Cardiac septum (tissue), 1 donor: ENCODE measurements around the gene MCTS1. TPM values are rescaled to one million over a fixed set of nuclear protein-coding genes. Genes with fewer than 3 reads are reported as not detected.
"Not testable (repeated sequence)": the region's sequence is repeated elsewhere in the genome, so short reads cannot be mapped to it uniquely, and the experiment has no call there.

Source experiments
- DNase-seq: peaks from one replicate; pipeline ENCODE4 v3.0.0-alpha.2; 2020; ENCODE audit warnings: low spot score
- intact Hi-C: fragments of 100-400 bp; cut with DNase I; formaldehyde crosslinking; loops from one replicate; pipeline ENCODE4 v1.14.0; 2022
- total RNA-seq: library from RNA; stranded (reverse); fragmentation: NEBNext Ultra II Directional; extraction: Animal tissue kit (Norgen Biotek cat#: 25700); gene quantifications from one replicate; pipeline ENCODE4 v1.2.1, GENCODE V29; 2021
- donor health status: DM: no; HTN: no; CAD: no.

The MCTS1 gene
- total RNA-seq, 1 donor from 2014 or later = 26.7 TPM

- intact Hi-C loops = no loop called here
Observed at GRCh38 chrX:120617996-120618630, 14.2 kb downstream of the MCTS1 start.

GRCh38 chrX:120625371-120625770, 21.5 kb downstream of the MCTS1 start:
- DNase-seq = no peak
- intact Hi-C loops = no loop called here

More at GRCh38 chrX:120617996-120618630, 14.2 kb downstream of the MCTS1 start:
- no peak for DNase-seq

- intact Hi-C loops = no loop called here
- peak; percentile 95 for DNase-seq
Observed at GRCh38 chrX:120629667-120630537, 26.0 kb downstream of the MCTS1 start, which contains the start of gene C1GALT1C1. C1GALT1C1 (minus strand) TSS chrX:120630054; CDS start chrX:120627166, 2,888 bp downstream.

- intact Hi-C loops = no loop called here
- no peak for DNase-seq
Observed at GRCh38 chrX:120638619-120639018, 34.7 kb downstream of the MCTS1 start.

- intact Hi-C loops = no loop called here
- DNase-seq = no peak
Observed at GRCh38 chrX:120642871-120643270, 39.0 kb downstream of the MCTS1 start.

- no peak for DNase-seq
- intact Hi-C loops = no loop called here
Observed at GRCh38 chrX:120647127-120647526, 43.2 kb downstream of the MCTS1 start.

GRCh38 chrX:120652256-120652655, 48.4 kb downstream of the MCTS1 start:
- intact Hi-C loops, DNase-seq: not testable (repeated sequence)

GRCh38 chrX:120653000-120653399, 49.1 kb downstream of the MCTS1 start:
- DNase-seq = no peak
- intact Hi-C loops = no loop called here

GRCh38 chrX:120660637-120661036, 56.7 kb downstream of the MCTS1 start:
- intact Hi-C loops = no loop called here
- no peak for DNase-seq

Other genes with a start within 250 kb of the MCTS1 start
- gene ATP1B4, start 242.0 kb upstream of the MCTS1 start, total RNA-seq = 16.9 TPM
- gene LAMP2, start 134.8 kb upstream of the MCTS1 start, total RNA-seq = 62.1 TPM
- 17.9 TPM for gene CUL4B, start 43.1 kb upstream of the MCTS1 start, total RNA-seq
- 15.5 TPM for gene C1GALT1C1, start 26.0 kb downstream of the MCTS1 start, total RNA-seq